HS-5 (cell line): ENCODE measurements around the gene GLRX.

Experiments used
- DNase-seq: peaks from one replicate; pipeline ENCODE4 v3.0.0-alpha.2; 2012; ENCODE audit warnings: low read depth

The GLRX gene

DNA sequence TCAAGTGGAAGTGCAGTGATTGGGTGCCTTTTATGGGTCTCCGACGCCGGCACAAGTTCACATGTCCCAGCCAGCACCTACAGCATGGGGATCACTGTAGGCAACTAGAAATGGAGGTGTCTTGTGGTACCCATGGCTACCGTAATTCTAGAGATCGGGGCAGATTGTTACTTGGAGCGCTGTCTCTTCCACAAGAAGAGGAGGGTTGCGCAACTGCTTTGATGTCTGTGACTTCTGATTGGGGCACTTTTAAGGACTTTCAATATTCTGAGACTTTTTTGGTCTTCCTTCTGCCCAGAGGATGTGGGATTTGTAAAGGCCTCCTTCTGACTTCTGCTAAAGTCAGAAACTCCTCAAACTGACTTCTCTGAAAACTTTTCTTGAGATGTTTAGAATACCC, 41.9 kb downstream of the GLRX start:
- no peak for DNase-seq

DNA sequence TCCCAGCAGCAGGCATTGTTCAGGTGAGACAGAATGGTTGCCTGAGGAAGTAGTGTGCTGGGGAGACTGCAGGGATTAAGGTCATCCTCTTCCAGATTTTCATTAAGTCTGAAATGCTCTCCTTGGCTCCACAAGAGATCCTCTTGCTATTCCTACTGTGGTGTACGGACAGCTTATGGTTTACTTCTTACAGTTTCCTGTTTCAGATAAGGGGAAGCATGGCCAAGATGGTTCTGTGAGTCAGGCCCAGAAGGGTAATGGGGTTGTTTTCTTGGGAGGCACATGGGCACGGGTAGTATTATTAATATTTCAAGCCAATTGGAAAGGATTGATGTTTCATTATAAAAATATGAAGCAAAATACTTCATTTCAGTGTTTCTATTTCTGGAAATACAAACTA, 42.9 kb downstream of the GLRX start:
- no peak for DNase-seq

DNA sequence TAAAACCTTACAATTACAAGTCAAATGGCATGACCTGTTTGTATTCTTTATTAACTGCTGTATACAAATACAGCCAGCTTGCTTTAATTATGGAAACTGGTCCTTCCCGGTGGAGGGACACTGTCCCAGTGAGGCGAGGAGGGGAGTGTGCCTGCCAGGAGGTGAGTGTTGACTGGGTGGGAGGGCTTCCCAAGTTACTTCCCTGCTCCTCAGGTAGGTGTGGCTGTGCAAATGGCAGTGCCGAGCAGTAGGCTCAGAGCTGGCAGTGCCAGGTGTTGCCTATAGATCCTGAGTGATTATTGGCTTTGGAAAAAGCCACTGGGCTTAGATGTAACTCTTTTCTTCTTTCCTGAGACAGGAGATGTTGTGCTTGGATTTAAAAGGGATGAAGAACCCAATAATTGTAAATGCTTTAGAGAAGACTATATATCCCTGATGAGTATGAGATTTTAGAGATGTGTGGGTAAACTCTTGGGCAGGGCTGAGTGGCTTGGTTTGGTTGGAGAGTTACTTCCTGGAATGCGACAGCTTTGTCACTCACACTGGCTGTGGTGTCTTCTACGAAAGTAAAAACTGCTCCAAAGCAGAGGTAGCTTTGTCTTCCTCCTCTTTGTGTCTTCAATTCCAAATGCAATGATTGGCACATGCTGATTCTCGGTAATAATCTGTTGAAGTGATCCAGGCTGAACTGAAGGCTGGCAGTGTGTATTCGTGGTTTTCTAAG, 43.7 kb downstream of the GLRX start:
- DNase-seq: no peak

DNA sequence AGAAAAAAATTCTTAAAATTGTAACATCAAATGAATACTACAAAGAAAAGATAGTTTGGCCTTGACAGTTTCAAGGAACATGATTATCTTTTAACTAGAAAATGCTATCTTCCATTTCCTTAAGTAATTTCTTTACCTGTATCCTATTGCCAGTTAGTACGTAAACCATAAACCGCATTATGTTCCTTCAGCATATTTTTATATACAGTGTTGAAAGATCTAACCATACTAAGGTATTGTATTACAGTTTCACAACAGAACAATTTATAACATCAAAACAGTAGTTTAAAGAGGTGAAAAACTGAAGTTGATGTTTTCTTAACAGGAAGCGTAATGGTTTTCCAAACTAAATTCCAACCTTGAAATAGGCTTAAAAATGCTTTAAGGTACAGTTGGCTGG, 45.1 kb downstream of the GLRX start:
- DNase-seq: no peak

DNA sequence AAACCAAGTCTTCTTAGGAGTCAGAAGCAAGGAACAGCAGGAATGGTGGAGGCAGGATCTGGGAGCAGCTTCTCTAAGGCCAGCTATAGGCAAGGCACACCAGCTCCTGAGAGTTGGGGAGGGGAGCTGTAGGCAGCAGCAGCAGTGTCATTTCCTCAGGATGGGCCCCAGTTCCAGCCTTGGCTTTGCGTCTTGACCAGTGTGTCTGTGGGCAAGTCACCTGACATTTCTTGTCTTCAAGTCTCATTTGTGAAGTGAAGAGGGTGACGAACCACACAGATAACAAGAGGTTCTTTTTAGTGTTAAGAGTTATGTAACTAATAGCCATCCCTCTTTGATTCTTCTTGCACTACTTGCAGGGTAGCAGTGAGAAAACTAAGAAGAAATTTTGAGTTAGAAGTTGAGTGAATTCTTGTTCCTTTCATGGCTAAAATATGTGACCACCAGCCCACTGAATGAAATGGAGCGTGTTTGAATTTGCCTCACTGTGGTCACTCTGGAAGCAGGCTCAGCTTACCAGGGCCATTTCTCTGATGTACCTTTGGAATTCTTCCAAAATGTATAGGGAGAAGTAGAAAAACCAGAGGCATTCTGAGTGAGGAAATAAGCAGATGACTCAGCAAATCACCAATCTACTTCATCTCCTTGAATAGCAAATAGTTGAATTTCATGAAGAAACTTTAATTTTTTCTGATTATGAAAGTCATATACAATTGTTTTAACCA, 49.0 kb downstream of the GLRX start:
- DNase-seq: no peak

DNA sequence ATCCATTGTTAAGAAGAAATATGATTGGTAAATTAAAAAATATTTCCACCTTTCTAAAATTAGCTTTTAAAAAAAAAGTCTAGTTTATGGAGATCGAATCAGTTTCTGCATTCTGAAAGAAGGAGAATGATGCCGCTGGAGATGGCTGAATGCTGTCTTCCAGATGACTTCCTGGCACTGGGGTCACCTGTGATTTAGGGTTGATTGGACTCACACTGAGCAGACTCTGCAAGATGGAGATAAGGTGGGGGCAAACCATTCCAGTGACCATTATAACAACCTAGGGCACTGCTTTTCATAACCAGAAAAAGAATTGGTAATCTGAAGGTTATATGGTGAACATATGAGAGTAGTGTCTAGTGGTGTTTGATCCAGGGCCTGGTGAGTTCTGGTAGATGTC, 50.6 kb downstream of the GLRX start:
- DNase-seq: no peak

DNA sequence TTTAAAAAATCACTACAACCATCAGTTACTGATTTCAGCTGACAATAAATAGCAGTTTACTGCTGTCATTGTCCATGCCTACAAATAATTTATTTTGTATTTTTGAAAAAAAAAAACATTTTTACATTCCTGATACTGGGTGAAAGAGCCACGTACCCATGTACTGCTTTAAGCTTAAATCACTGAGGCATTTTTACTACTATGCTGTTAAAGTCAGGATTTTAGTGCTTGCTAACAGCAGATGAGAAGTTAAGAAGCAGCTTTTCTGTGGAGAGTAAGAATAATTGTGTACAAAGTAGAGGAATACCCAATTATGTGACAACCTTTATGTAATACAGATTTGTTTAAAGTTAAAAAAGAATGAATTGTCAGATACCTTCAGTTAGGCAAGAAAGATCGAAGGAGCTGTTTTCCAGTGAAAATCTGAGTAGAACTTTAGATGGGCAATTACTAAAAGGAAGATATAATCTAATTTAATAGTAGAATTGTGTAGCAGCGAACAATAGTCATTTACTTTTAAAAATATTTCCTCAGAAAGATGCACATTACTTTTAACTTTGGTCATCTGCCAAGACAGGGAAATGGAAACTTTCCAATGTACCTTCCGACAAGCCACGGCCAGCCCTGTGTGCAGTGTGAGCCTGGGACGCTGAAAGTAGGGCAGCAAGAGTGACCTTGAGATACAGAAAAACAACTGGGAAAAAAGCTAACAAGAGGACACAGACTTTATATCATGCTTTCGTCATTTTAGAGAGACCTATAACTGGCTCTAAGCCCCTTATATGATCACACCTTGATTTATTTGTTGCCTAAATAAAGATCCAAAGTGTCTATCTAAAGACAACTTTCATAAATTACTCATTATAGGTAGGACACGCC, 51.5 kb downstream of the GLRX start:
- no peak for DNase-seq

DNA sequence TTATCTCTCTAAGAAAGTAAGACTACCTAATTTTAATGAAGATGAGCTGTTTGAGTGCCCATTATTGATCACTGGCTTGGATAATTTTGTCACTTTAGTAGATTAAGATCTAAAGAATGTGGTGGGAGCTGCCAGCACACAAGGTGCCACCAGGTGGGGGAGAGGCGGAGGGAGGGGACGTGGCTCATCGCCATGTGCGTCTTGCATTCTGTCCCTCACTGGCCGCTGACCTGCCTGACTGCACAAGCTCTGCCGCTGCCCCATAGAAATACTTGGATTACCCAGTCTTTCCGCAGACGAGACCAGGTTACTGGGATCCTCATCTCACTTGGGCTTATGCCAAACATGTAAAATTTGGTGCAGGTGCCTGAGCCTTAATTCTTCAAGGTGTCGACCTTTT, 53.8 kb downstream of the GLRX start:
- DNase-seq: no peak

DNA sequence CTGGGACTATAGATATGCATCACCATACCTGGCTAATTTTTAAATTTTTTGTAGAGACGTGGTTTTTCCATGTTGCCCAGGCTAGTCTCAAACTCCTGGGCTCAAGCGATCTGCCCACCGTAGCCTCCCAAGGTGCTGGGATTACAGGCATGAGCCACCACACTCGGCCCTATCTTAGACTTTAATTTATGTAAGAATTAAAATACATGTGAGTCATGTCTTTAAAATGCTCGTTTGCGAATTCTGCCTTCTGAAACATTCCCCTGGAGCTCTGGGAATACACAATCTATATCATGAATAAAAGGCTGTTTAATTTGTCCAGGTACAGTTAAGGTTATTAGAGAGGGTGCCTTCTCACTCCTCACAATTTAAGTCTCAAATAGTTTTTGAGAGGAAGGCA, 58.6 kb downstream of the GLRX start:
- DNase-seq: no peak
